Pancreas (tissue), 10 donors: ENCODE results near the gene HESX1. TPM values are rescaled to one million over a fixed set of nuclear protein-coding genes. Genes with fewer than 3 reads are reported as not detected.

Source experiments
- ATAC-seq, 4 donors: fragments of 200-7000 bp; cut with Tn5 transposase; one replicate each; pipeline versions ENCODE4 v1.8.0 to v1.9.1; 2020; ENCODE audit warnings: mild to moderate bottlenecking in 4 of 4, moderate library complexity in 4 of 4
- DNase-seq, 6 donors: peaks; one replicate each; pipeline ENCODE4 v3.0.0-alpha.2; 2020
- FAIRE-seq: peaks from 2 replicates; lab custom pipeline; 2012; peaks lifted over from hg19 to GRCh38; lab: Jason Lieb, UNC
- H3K27ac ChIP-seq, 4 donors: fragments of 200-600 bp; sonication (generic); 1 replicate in 3 of 4; 2 replicates in 1 of 4; pipeline versions ENCODE4 v1.5.0 to v1.8.0; 2020
- H3K27me3 ChIP-seq, 4 donors: fragments of 200-600 bp; one replicate each; pipeline ENCODE4 v1.8.0; 2021
- H3K36me3 ChIP-seq, 3 donors: fragments of 200-600 bp; sonication (generic) in 1 of 3; one replicate each; pipeline versions ENCODE4 v1.5.0 to v1.8.0; 2020 to 2021
- H3K4me1 ChIP-seq, 3 donors: fragments of 200-600 bp; one replicate each; pipeline ENCODE4 v1.8.0; 2021
- H3K4me3 ChIP-seq, 4 donors: fragments of 200-600 bp; sonication (generic) in 2 of 4; one replicate each; pipeline versions ENCODE4 v1.5.0 to v1.8.0; 2020 to 2021
- H3K9me3 ChIP-seq, 4 donors: fragments of 200-600 bp; one replicate each; pipeline ENCODE4 v1.8.0; 2021
- WGBS, 2 donors: extraction: QIAGEN DNeasy Blood & Tissue Kit; methylation state at CpG; one replicate each; pipeline ENCODE4 v1.1.7; 2013; 5-methylcytosine and 5-hydroxymethylcytosine counted together
- intact Hi-C, 3 donors: fragments of 100-400 bp; cut with DNase I; formaldehyde crosslinking; loops; one replicate each; pipeline versions ENCODE4 v1.11.1 to v1.14.2; 2022
- polyA plus RNA-seq, 2 donors: library from polyadenylated mRNA; stranded (reverse); fragments of 200-250 nt; gene quantifications; one replicate each; pipeline ENCODE4 v1.2.3, GENCODE V29; 2013
- total RNA-seq, 6 donors: library from RNA; stranded (reverse); fragmentation: NEBNext Ultra II Directional in 4 of 6; extraction: Animal tissue kit (Norgen Biotek cat#: 25700) in 4 of 6; gene quantifications; one replicate each; pipeline versions ENCODE4 v1.2.1 to v1.2.4, GENCODE V29; 2021 to 2023
- TF ChIP-seq, protein P1 (sequence below), 4 donors: fragments of 200-600 bp; sonication (generic) in 3 of 4; IDR thresholded peaks; one replicate each; pipeline versions ENCODE4 v1.5.0 to v1.8.0; 2021; ENCODE audit warnings: antibody characterized with exemption in 4 of 4
- donor health status: healthy with polysubstance abuse.
- donor health status: DM: no; HTN: no; CAD: no; lungs with moderate emphysema.
- donor health status: DM: no; HTN: no; CAD: no.
- donor health status: control.
- donor health status: control.
- donor health status: Bipolar disorder and iron deficiency.
- donor health status: DM: yes; HTN: yes; CAD: no.
- donor health status: DM: no; HTN: no; CAD: no.
- donor health status: DM: no; HTN: no; CAD: no.
- donor health status: DM: yes; HTN: yes; CAD: no.

The HESX1 gene
- total and polyA plus RNA-seq, 8 donors: 0.22 to 1.4 (median 0.66) TPM; not detected in 1

DNA sequence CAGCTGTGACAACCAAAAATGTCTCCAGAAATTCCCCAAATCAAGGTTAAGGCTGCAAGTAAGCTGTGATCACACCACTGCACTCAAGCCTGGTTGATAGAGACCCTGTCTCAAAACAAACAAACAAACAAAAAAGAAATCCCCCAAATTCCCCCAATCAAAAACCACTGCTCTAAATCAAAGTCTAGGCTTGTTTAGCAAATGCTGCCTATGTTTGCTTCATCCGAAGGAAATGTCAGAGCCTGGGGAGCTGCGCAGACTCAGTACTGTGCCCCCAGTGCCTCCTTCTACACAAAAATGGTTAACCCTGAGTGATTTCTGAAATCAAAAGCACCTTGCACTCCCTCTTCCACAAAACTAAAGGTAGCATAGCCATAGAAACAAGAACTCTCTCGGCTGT lies 48.0 kb downstream of the HESX1 start:
- Histone ChIP-seq H3K27me3 (no peaks in the 10 kb centered on the region), H3K27ac (no peak overlapping the region), H3K4me3 (no peak overlapping the region), H3K9me3 (no peaks in the 10 kb centered on the region), H3K4me1 (no peaks in the 10 kb centered on the region), H3K36me3 (no peaks in the 10 kb centered on the region)
- TF ChIP-seq, protein P1, sequence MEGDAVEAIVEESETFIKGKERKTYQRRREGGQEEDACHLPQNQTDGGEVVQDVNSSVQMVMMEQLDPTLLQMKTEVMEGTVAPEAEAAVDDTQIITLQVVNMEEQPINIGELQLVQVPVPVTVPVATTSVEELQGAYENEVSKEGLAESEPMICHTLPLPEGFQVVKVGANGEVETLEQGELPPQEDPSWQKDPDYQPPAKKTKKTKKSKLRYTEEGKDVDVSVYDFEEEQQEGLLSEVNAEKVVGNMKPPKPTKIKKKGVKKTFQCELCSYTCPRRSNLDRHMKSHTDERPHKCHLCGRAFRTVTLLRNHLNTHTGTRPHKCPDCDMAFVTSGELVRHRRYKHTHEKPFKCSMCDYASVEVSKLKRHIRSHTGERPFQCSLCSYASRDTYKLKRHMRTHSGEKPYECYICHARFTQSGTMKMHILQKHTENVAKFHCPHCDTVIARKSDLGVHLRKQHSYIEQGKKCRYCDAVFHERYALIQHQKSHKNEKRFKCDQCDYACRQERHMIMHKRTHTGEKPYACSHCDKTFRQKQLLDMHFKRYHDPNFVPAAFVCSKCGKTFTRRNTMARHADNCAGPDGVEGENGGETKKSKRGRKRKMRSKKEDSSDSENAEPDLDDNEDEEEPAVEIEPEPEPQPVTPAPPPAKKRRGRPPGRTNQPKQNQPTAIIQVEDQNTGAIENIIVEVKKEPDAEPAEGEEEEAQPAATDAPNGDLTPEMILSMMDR (IDR thresholded peaks at IDR 0.05): no peak
- ATAC-seq: no peak
- no peak for DNase-seq
- intact Hi-C loops: no loop called here
- WGBS, 2 donors: 76 to 88% methylated on average over 3 of the region's 3 CpGs
- FAIRE-seq: no peak

DNA sequence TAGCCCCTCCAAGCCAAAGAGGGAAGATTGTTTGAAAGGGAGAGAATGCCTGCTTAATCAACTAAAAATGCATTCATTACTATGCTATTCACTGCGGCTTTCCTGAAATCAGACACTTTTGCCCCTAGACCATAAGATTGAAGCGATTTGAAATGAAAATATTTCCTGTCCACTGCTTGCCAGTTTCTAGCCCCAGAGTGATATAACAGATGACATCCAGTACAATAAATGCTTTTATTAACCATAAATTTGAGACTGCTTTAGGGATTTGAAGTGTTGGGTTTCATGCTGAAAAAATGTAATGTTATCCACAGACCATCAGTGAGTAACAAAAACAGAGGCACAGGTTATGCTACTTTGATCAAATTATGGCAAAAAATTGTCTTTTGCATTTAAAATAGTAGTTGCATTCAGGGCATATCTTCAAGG lies 48.7 kb downstream of the HESX1 start:
- FAIRE-seq (no peak), ATAC-seq (no peak), DNase-seq (no peak)
- no peak overlapping the region for H3K27ac ChIP-seq
- no peaks in the 10 kb centered on the region for H3K36me3 ChIP-seq
- H3K27me3 ChIP-seq: no peaks in the 10 kb centered on the region
- no peaks in the 10 kb centered on the region for H3K9me3 ChIP-seq
- TF ChIP-seq, protein P1 (IDR thresholded peaks at IDR 0.05): no peak
- H3K4me3 ChIP-seq: no peak overlapping the region
- intact Hi-C loops: no loop called here
- no peaks in the 10 kb centered on the region for H3K4me1 ChIP-seq
- 73 to 81% methylated on average over 2 of the region's 2 CpGs for WGBS, 2 donors

DNA sequence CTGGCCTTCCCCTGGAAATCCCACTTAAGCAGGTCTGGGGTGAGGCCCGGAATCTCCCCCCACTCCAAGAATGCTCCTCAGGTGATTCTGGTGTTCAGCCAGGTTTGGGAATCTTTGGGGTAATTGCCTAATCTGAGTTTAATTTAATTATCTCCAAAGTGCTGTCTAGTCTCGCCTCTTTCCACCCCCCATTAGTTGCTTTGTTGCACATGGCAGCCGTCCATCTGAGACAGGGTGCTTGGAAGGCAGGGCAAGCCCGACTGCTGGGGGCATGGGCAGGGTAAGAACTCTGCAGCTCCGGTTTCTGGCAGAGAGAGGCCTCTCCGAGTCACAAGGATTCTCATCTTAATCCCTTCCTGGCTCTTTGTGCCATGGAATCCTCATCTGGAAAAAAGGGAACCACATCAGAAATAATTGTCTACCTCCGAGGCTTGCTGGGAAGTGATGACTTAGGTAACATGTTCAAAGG lies 49.6 kb downstream of the HESX1 start:
- intact Hi-C loops: no loop called here
- DNase-seq: no peak

More for the DNA sequence above, 49.6 kb downstream of the HESX1 start:
- no peaks in the 10 kb centered on the region for H3K9me3 ChIP-seq
- H3K4me1 ChIP-seq: no peaks in the 10 kb centered on the region
- no peaks in the 10 kb centered on the region for H3K36me3 ChIP-seq
- H3K27me3 ChIP-seq: no peaks in the 10 kb centered on the region
- no peak overlapping the region for H3K4me3 ChIP-seq
- ATAC-seq: no peak
- TF ChIP-seq, protein P1 (IDR thresholded peaks at IDR 0.05): no peak
- 81 to 82% methylated on average over 7 of the region's 7 CpGs for WGBS, 2 donors
- no peak for FAIRE-seq
- no peak overlapping the region for H3K27ac ChIP-seq

Other genes with a start within 250 kb of the HESX1 start
- gene SPATA12, start 139.3 kb downstream of the HESX1 start, total RNA-seq: under 1 TPM in 2 of 6 donors, not detected in 4; 0.06 to 0.12 TPM
- gene SPATA12, start 139.3 kb downstream of the HESX1 start, polyA plus RNA-seq: not detected
- 1 to 10 TPM; 1.2 to 3.9 (median 2.2) TPM for gene IL17RD, start 34.6 kb downstream of the HESX1 start, total RNA-seq
- under 1 TPM; 0.42 to 0.52 TPM for gene IL17RD, start 34.6 kb downstream of the HESX1 start, polyA plus RNA-seq
- 10 to 100 TPM; 31.4 to 46.1 (median 36.2) TPM for gene APPL1, start 27.8 kb upstream of the HESX1 start, total RNA-seq
- gene APPL1, start 27.8 kb upstream of the HESX1 start, polyA plus RNA-seq: 10 to 100 TPM in 1 of 2 donors, 1 to 10 TPM in 1; 8.7 to 13.0 TPM
- gene ASB14, start 92.7 kb upstream of the HESX1 start, total RNA-seq: under 1 TPM in 1 of 6 donors, not detected in 5; 0.16 TPM
- under 1 TPM; 0.02 to 0.11 TPM for gene ASB14, start 92.7 kb upstream of the HESX1 start, polyA plus RNA-seq